ENCODE results near the gene RASAL2. TPM values are rescaled to one million over a fixed set of nuclear protein-coding genes. Genes with fewer than 3 reads are reported as not detected.

Gene RASAL2
- total RNA-seq, 2 experiments from 2014 or later: not detected

DNA sequence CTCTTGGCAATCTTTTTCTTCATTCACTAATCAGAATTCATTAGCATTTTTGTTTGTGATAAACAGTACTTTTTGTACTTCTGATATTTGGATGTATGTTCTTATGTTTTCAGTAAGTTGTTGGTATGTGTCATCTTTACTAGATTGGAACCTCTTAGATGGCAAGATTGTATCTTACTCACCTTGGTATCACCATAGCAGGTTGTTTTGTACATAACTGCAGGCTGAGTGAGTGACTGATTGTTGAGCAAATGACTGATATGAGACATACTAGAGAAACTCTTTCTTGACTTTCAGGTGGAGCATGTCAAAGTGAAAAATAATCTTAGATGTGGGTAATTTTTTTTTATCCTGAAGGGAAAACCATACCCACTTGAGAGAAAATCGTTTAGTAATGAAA lies 229.2 kb downstream of the RASAL2 start:
- POLR2A ChIA-PET: no interaction called here
- intact Hi-C loops (cut with micrococcal nuclease): no loop called here

DNA sequence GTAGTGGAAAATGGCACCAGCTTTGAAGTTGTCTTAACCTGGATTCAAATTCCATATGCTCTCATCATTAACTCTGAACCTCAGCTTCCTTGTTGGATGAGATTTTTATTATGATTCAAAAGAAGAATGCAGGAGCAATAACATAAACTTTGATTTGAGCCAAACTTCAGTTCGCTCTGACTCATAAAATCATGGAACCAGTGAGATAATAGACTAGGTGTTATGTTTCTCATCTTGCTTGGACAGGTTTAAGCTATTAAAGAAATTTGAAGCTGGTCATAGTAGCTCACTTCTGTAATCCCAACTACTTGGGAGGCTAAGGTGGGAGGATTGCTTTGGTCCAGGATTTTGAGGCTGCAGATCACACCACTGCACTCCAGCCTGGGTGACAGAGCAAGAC lies 230.1 kb downstream of the RASAL2 start:
- no peaks in the 10 kb centered on the region for H3K36me3 Mint-ChIP-seq (ENCODE audit: low read depth)
- ATAC-seq (no peak), DNase-seq (no peak)
- H3K27ac Mint-ChIP-seq: no peak overlapping the region
- ChIA-PET CTCF (no interaction called here), POLR2A (interaction anchor here (0.6 kb wide), 1 partner anchor 316 kb away, joined by 3 read pairs; no protein-coding TSS in a partner anchor)
- no peak for TF ChIP-seq CTCF (IDR thresholded peaks at IDR 0.05)
- H3K4me3 Mint-ChIP-seq: no peak overlapping the region
- H3K9me3 Mint-ChIP-seq: no peaks in the 10 kb centered on the region
- no peaks in the 10 kb centered on the region for H3K4me1 Mint-ChIP-seq (ENCODE audit: low read depth)
- intact Hi-C loops (cut with micrococcal nuclease): no loop called here
- peaks cover 9% of the 10 kb centered on the region for H3K27me3 Mint-ChIP-seq

More for the DNA sequence above, 229.2 kb downstream of the RASAL2 start:
- ATAC-seq (no peak), DNase-seq (no peak)
- CTCF ChIA-PET: interaction anchor here (1.0 kb wide), 1 partner anchor 16 kb away, joined by 3 read pairs; no protein-coding TSS in a partner anchor
- Mint-ChIP-seq H3K27ac (no peak overlapping the region), H3K27me3 (peaks cover 9% of the 10 kb centered on the region), H3K4me3 (no peak overlapping the region), H3K9me3 (no peaks in the 10 kb centered on the region), H3K4me1 (ENCODE audit: low read depth) (no peaks in the 10 kb centered on the region), H3K36me3 (ENCODE audit: low read depth) (no peaks in the 10 kb centered on the region)
- TF ChIP-seq CTCF (IDR thresholded peaks at IDR 0.05): no peak

DNA sequence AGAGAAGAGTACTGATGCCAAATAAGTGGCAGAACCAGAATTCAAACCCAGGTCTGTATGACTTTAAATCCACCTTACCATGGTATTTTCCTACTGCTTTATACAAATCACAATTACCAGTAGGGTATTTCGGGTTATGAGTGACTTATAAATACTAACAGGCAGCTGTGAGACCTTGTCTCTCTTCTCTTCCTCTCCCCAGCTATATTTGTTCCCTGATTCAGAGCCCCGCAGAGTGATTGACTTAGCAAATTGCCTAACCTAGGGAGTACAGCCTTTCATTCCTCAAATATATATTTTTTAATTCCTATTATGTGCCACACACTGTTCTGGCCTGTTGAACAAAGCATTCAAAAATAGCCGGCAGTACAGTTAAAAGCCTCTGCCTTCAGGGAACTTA lies 234.8 kb downstream of the RASAL2 start:
- CTCF ChIA-PET: no interaction called here
- Mint-ChIP-seq H3K36me3 (ENCODE audit: low read depth) (no peaks in the 10 kb centered on the region), H3K4me3 (no peak overlapping the region), H3K4me1 (ENCODE audit: low read depth) (no peaks in the 10 kb centered on the region), H3K9me3 (no peaks in the 10 kb centered on the region), H3K27me3 (peaks cover 3% of the 10 kb centered on the region), H3K27ac (no peak overlapping the region)
- intact Hi-C loops (cut with micrococcal nuclease): no loop called here
- POLR2A ChIA-PET: no interaction called here
- TF ChIP-seq CTCF (IDR thresholded peaks at IDR 0.05): no peak
- no peak for DNase-seq
- no peak for ATAC-seq

DNA sequence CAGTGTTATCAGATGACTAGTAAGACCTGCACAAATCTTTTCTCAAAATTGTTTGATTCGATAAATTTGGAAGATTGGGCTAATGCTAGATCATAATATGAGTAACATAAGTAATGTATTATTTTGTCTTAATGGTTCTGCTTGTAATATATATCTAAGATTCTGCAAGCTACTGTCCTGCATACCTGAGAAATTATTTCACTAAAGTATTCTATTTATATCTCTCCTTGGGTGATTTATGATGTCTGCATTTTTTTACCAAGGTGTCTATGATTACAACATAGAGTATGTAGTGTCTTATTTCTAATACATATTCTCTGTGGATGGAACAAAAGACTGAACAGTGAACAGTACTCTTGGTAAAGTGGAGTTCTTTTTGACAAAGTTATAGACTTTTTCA lies 236.2 kb downstream of the RASAL2 start:
- no peak for TF ChIP-seq CTCF (IDR thresholded peaks at IDR 0.05)
- Mint-ChIP-seq H3K27me3 (peaks cover 4% of the 10 kb centered on the region), H3K36me3 (ENCODE audit: low read depth) (no peaks in the 10 kb centered on the region), H3K4me1 (ENCODE audit: low read depth) (no peaks in the 10 kb centered on the region), H3K4me3 (no peak overlapping the region), H3K9me3 (no peaks in the 10 kb centered on the region), H3K27ac (no peak overlapping the region)
- ChIA-PET CTCF (interaction anchor here (1.1 to 1.4 kb wide), 2 partner anchors 18 to 20 kb away, joined by 3 read pairs; no protein-coding TSS in a partner anchor), POLR2A (no interaction called here)
- no peak for DNase-seq
- ATAC-seq: no peak
- intact Hi-C loops (cut with micrococcal nuclease): no loop called here

GRCh38 chr1:178330848-178331497 lies 237.1 kb downstream of the RASAL2 start:
- ATAC-seq (no peak), DNase-seq (no peak)
- Mint-ChIP-seq H3K27me3 (peaks cover 7% of the 10 kb centered on the region), H3K36me3 (ENCODE audit: low read depth) (no peaks in the 10 kb centered on the region), H3K4me3 (no peak overlapping the region), H3K4me1 (ENCODE audit: low read depth) (no peaks in the 10 kb centered on the region), H3K9me3 (no peaks in the 10 kb centered on the region), H3K27ac (no peak overlapping the region)
- no peak for TF ChIP-seq CTCF (IDR thresholded peaks at IDR 0.05)
- POLR2A ChIA-PET: no interaction called here
- intact Hi-C loops (cut with micrococcal nuclease): no loop called here
- CTCF ChIA-PET: interaction anchor here (1.1 to 1.4 kb wide), 2 partner anchors 19 to 21 kb away, joined by 3 read pairs; no protein-coding TSS in a partner anchor

All from activated CD8-positive, alpha-beta T cell treated with anti-CD3 and anti-CD28 coated beads for 36 hours (primary cell).